ENCODE data around the gene DCC.
A peak's percentile ranks its signal among the peaks of the same experiment; 100 is the strongest.
"Not testable (repeated sequence)": the region's sequence is repeated elsewhere in the genome, so short reads cannot be mapped to it uniquely, and the experiment has no call there.

The DCC gene

GRCh38 chr18:52344881-52345280 lies 4.9 kb downstream of the DCC start:
- no peak for DNase-seq (ENCODE audit: low read depth)
- H3K4me3 ChIP-seq (ENCODE audit: low read depth, low read length): no peak overlapping the region
- TF ChIP-seq CTCF (conservative IDR thresholded peaks at IDR 0.05; ENCODE audit: low read depth, low read length): no peak

- DNase-seq (ENCODE audit: low read depth): no peak
- H3K4me3 ChIP-seq (ENCODE audit: low read depth, low read length): no peak overlapping the region
- TF ChIP-seq CTCF (conservative IDR thresholded peaks at IDR 0.05; ENCODE audit: low read depth, low read length): no peak
Observed at GRCh38 chr18:52345428-52345827, 5.4 kb downstream of the DCC start.

- peak; percentile 60 for TF ChIP-seq CTCF (conservative IDR thresholded peaks at IDR 0.05; ENCODE audit: low read depth, low read length)
- no peak overlapping the region for H3K4me3 ChIP-seq (ENCODE audit: low read depth, low read length)
- peak; percentile 22 for DNase-seq (ENCODE audit: low read depth)
Observed at GRCh38 chr18:52348209-52348608, 8.2 kb downstream of the DCC start.

- no peak for TF ChIP-seq CTCF (conservative IDR thresholded peaks at IDR 0.05; ENCODE audit: low read depth, low read length)
- no peak for DNase-seq (ENCODE audit: low read depth)
- H3K4me3 ChIP-seq (ENCODE audit: low read depth, low read length): no peak overlapping the region
Observed at GRCh38 chr18:52349498-52349897, 9.5 kb downstream of the DCC start.

GRCh38 chr18:52352920-52353319 lies 12.9 kb downstream of the DCC start:
- no peak for DNase-seq (ENCODE audit: low read depth)

GRCh38 chr18:52353589-52353988 lies 13.6 kb downstream of the DCC start:
- no peak for TF ChIP-seq CTCF (conservative IDR thresholded peaks at IDR 0.05; ENCODE audit: low read depth, low read length)
- H3K4me3 ChIP-seq (ENCODE audit: low read depth, low read length): no peak overlapping the region

More at GRCh38 chr18:52352920-52353319, 12.9 kb downstream of the DCC start:
- H3K4me3 ChIP-seq (ENCODE audit: low read depth, low read length): no peak overlapping the region
- TF ChIP-seq CTCF (conservative IDR thresholded peaks at IDR 0.05; ENCODE audit: low read depth, low read length): no peak

GRCh38 chr18:52363861-52364260 lies 23.9 kb downstream of the DCC start:
- H3K4me3 ChIP-seq (ENCODE audit: low read depth, low read length): no peak overlapping the region
- no peak for TF ChIP-seq CTCF (conservative IDR thresholded peaks at IDR 0.05; ENCODE audit: low read depth, low read length)
- no peak for DNase-seq (ENCODE audit: low read depth)

More at GRCh38 chr18:52353589-52353988, 13.6 kb downstream of the DCC start:
- no peak for DNase-seq (ENCODE audit: low read depth)

GRCh38 chr18:52366851-52367250 lies 26.9 kb downstream of the DCC start:
- not testable (repeated sequence) for H3K4me3 ChIP-seq (ENCODE audit: low read depth, low read length); DNase-seq (ENCODE audit: low read depth)

All from choroid plexus epithelial cell (primary cell).